Parathyroid adenoma (tissue), 2 donors: ENCODE data around the gene HMHB1.
A peak's percentile ranks its signal among the peaks of the same experiment; 100 is the strongest.

Experiments
- H2AFZ ChIP-seq: fragments of 300-600 bp; sonication (generic); one replicate; pipeline ENCODE4 v1.7.0; 2017; ENCODE audit warnings: antibody characterized with exemption, mild to moderate bottlenecking
- H3K27ac ChIP-seq: fragments of 300-600 bp; sonication (generic); one replicate; pipeline ENCODE4 v1.7.0; 2017
- H3K27me3 ChIP-seq: fragments of 300-600 bp; sonication (generic); one replicate; pipeline ENCODE4 v1.7.0; 2017; ENCODE audit warnings: low read length; ENCODE audit not compliant: control insufficient read depth, insufficient read depth
- H3K36me3 ChIP-seq: fragments of 300-600 bp; sonication (generic); one replicate; pipeline ENCODE4 v1.7.0; 2017; ENCODE audit warnings: low read length; ENCODE audit not compliant: control insufficient read depth, insufficient read depth
- H3K4me1 ChIP-seq: fragments of 300-600 bp; sonication (generic); one replicate; pipeline ENCODE4 v1.7.0; 2017; ENCODE audit warnings: control low read depth
- H3K4me2 ChIP-seq: fragments of 300-600 bp; sonication (generic); one replicate; pipeline ENCODE4 v1.7.0; 2017; ENCODE audit warnings: low read length
- H3K4me3 ChIP-seq: fragments of 300-600 bp; sonication (generic); one replicate; pipeline ENCODE4 v1.7.0; 2017; ENCODE audit warnings: low read depth, low read length
- H3K79me2 ChIP-seq: fragments of 300-600 bp; sonication (generic); one replicate; pipeline ENCODE4 v1.7.0; 2017; ENCODE audit warnings: control low read depth
- H3K9ac ChIP-seq: fragments of 300-600 bp; sonication (generic); one replicate; pipeline ENCODE4 v1.7.0; 2017; ENCODE audit warnings: mild to moderate bottlenecking
- H3K9me3 ChIP-seq: fragments of 300-600 bp; sonication (generic); one replicate; pipeline ENCODE4 v1.7.0; 2017; ENCODE audit warnings: low read length; ENCODE audit not compliant: control insufficient read depth
- CTCF ChIP-seq: fragments of 300-600 bp; sonication (generic); IDR thresholded peaks from one replicate; pipeline ENCODE4 v1.7.0; 2017; ENCODE audit warnings: antibody characterized with exemption, mild to moderate bottlenecking
- donor health status: primary hyperparathyroidism.

The HMHB1 gene

DNA sequence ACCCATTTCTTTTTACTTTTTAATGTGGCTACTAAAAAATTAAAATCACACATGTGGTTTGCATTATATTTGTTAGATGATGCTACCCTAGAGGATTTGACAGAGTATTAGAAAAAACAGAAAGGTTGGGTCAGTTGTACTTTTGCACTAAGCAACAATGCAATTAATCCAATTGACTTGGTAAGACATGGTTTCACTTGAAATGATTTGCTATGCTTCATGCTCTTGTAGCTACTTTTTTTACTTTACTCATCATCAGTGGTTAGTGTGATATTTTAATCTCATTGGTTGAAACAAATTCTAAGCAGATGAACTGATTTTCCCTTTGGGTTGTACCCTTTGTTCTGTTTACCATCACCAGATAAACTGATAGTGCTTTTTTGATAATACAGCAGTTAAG, 39.4 kb downstream of the HMHB1 start:
- H3K36me3 ChIP-seq, result no peaks in the 10 kb centered on the region
- no peaks in the 10 kb centered on the region for H3K4me1 ChIP-seq
- no peak overlapping the region for H3K27ac ChIP-seq
- no peak overlapping the region for H3K4me3 ChIP-seq
- no peak overlapping the region for H2AFZ ChIP-seq
- no peaks in the 10 kb centered on the region for H3K9me3 ChIP-seq
- no peaks in the 10 kb centered on the region for H3K27me3 ChIP-seq
- no peak for TF ChIP-seq CTCF
- no peak overlapping the region for H3K9ac ChIP-seq
- no peaks in the 10 kb centered on the region for H3K79me2 ChIP-seq
- no peak overlapping the region for H3K4me2 ChIP-seq

DNA sequence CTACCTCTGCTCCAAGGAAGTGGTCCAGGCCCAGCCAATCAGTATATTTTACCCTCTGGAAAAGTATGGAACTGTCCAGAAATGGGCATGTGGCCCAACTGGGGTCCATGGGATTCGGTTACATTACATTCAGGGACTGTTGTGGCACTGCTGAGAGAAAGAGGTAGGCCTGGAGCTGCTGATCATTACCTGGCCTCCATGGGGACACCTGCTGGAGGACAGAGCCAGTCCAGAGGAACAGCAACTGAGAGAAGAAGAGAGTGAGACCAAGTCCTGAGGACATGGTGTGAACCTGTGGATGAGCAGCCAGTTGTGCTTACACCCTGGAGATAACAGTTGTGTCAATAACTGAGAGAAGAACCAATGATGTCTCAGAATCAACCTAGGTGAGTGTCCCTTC, 48.2 kb downstream of the HMHB1 start:
- Histone ChIP-seq H3K9ac (no peak overlapping the region), H3K79me2 (no peaks in the 10 kb centered on the region), H3K27ac (no peak overlapping the region), H3K4me2 (no peak overlapping the region), H3K9me3 (no peaks in the 10 kb centered on the region), H3K4me1 (peaks cover 4% of the 10 kb centered on the region), H2AFZ (peak overlapping the region; percentile 8), H3K36me3 (no peaks in the 10 kb centered on the region), H3K27me3 (no peaks in the 10 kb centered on the region), H3K4me3 (no peak overlapping the region)
- TF ChIP-seq CTCF, result no peak

DNA sequence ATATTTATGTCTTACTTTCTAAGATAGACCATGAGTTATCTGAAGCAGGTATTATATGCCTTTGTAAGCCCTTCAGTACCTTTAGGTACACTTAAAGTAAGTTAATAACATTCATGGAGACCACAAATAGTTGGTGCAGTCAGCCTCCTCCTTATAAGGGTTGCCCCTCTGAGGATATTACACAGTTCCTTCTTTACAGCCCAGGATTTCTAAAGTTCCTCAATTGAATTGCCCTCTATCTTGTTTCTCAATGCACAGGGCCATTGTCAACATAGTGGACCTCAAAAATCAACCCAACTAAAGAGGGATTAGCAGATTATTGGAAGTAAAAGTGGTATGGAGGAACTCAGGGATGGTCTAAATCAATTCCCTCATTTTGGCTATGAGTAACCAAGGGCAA, 50.3 kb downstream of the HMHB1 start:
- no peak overlapping the region for H2AFZ ChIP-seq
- H3K4me3 ChIP-seq, result no peak overlapping the region
- no peaks in the 10 kb centered on the region for H3K9me3 ChIP-seq
- no peaks in the 10 kb centered on the region for H3K27me3 ChIP-seq
- TF ChIP-seq CTCF, result no peak
- peaks cover 14% of the 10 kb centered on the region for H3K4me1 ChIP-seq
- no peaks in the 10 kb centered on the region for H3K79me2 ChIP-seq
- H3K9ac ChIP-seq, result no peak overlapping the region
- no peak overlapping the region for H3K4me2 ChIP-seq
- no peak overlapping the region for H3K27ac ChIP-seq
- no peaks in the 10 kb centered on the region for H3K36me3 ChIP-seq

DNA sequence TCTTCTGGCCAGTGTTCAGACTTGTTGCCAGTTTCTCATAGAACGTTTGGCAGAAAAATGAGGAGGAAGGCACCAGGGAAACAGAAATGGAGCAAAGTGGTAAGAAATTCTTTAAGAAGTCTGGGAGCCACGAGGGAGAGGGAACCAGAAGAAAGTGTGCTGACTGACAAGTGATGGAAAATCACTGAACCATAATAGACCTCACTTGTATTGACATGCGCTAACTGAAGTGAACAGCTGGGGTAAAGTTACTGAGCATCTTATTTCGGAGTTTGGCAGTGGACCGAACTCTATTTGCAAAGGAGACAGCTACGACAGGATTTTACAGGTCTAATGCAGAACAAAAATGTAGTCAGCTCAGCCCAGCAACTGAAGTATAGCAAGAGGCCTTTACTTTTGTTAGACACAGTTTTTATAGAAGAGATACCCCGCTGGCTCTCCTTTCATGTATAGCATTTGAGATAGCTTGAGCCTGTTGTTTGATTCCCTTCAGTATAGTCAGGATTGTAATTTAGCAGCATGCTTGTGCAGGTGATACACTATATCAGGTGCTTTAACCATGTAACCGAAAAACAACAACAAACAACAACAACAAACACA, 53.6 kb downstream of the HMHB1 start:
- H3K4me1 ChIP-seq, result peaks cover 14% of the 10 kb centered on the region
- peak overlapping the region; percentile 11 for H3K4me3 ChIP-seq
- no peaks in the 10 kb centered on the region for H3K79me2 ChIP-seq
- no peak overlapping the region for H2AFZ ChIP-seq
- no peaks in the 10 kb centered on the region for H3K9me3 ChIP-seq
- H3K9ac ChIP-seq, result no peak overlapping the region
- peak overlapping the region; percentile 36 for H3K4me2 ChIP-seq
- H3K27me3 ChIP-seq, result no peaks in the 10 kb centered on the region
- peak overlapping the region; percentile 26 for H3K27ac ChIP-seq
- no peak for TF ChIP-seq CTCF
- no peaks in the 10 kb centered on the region for H3K36me3 ChIP-seq
